OCI-LY7 (cell line): ENCODE results near the gene HTRA2. TPM values are rescaled to one million over a fixed set of nuclear protein-coding genes. Genes with fewer than 3 reads are reported as not detected.

Experiments used
- BruUV-seq: library from RNA; stranded (reverse); fragments of 400-500 nt; replicated peaks from 2 replicates; lab custom pipeline; 2021; lab: Mats Ljungman, UMichigan
- CTCF ChIA-PET: fragments of 300-600 bp; sonication (Branson Sonifier 250); formaldehyde crosslinking; loops from one replicate; lab custom pipeline; 2022; ENCODE audit warnings: antibody characterized with exemption; ENCODE audit not compliant: unreplicated experiment; lab: Charles Lee
- POLR2A ChIA-PET: fragments of 300-600 bp; sonication (Branson Sonifier 250); formaldehyde crosslinking; loops from one replicate; lab custom pipeline; 2022; ENCODE audit warnings: antibody characterized with exemption; lab: Charles Lee
- DNase-seq: peaks from one replicate; pipeline ENCODE4 v3.0.0-alpha.2; 2015; ENCODE audit warnings: low spot score
- H2AFZ ChIP-seq: fragments of 200-600 bp; sonication (generic), shearing (Covaris generic); 2 replicates; pipeline ENCODE4 v1.6.1; 2014; ENCODE audit warnings: mild to moderate bottlenecking, antibody characterized with exemption, low read length, moderate library complexity
- H3K27ac ChIP-seq: fragments of 200-600 bp; sonication (generic); 2 replicates; pipeline ENCODE4 v1.5.1; 2014; ENCODE audit warnings: mixed run types, low read depth, mild to moderate bottlenecking, moderate library complexity, low read length, inconsistent platforms; ENCODE audit not compliant: poor library complexity, severe bottlenecking
- H3K36me3 ChIP-seq: fragments of 200-600 bp; sonication (generic); 2 replicates; pipeline ENCODE4 v1.6.1; 2014; ENCODE audit warnings: mild to moderate bottlenecking, antibody characterized with exemption, low read length, moderate library complexity, mixed read lengths; ENCODE audit not compliant: insufficient read depth
- H3K4me1 ChIP-seq: fragments of 200-600 bp; sonication (generic); 2 replicates; pipeline ENCODE4 v1.5.1; 2014; ENCODE audit warnings: mild to moderate bottlenecking, low read length; ENCODE audit not compliant: insufficient read depth, poor library complexity, severe bottlenecking
- H3K4me2 ChIP-seq: fragments of 200-600 bp; sonication (generic); 2 replicates; pipeline ENCODE4 v1.6.1; 2014; ENCODE audit warnings: mild to moderate bottlenecking, low read length
- H3K4me3 ChIP-seq: fragments of 200-600 bp; sonication (generic); 2 replicates; pipeline ENCODE4 v1.5.1; 2014; ENCODE audit warnings: mild to moderate bottlenecking, low read depth, low read length; ENCODE audit not compliant: poor library complexity, severe bottlenecking
- H3K79me2 ChIP-seq: fragments of 200-600 bp; sonication (generic); 2 replicates; pipeline ENCODE4 v1.6.1; 2016; ENCODE audit warnings: low read depth, mild to moderate bottlenecking, low read length, moderate library complexity, mixed read lengths; ENCODE audit not compliant: insufficient read depth
- H3K9me2 ChIP-seq: fragments of 200-600 bp; sonication (generic); 2 replicates; pipeline ENCODE4 v1.6.1; 2016; ENCODE audit warnings: mild to moderate bottlenecking, low read length, mixed read lengths; ENCODE audit not compliant: insufficient read depth
- H3K9me3 ChIP-seq: fragments of 200-600 bp; sonication (generic); 2 replicates; pipeline ENCODE4 v1.6.1; 2014; ENCODE audit warnings: mild to moderate bottlenecking, mixed run types, low read length, mixed read lengths
- H4K20me1 ChIP-seq: fragments of 200-600 bp; sonication (generic); 2 replicates; pipeline ENCODE4 v1.6.1; 2014; ENCODE audit warnings: mild to moderate bottlenecking, antibody characterized with exemption, low read length, moderate library complexity, mixed read lengths; ENCODE audit not compliant: insufficient read depth
- CTCF ChIP-seq: fragments of 200-600 bp; sonication (generic); conservative IDR thresholded peaks from 2 replicates; pipeline ENCODE4 v1.5.1; 2014; ENCODE audit warnings: mild to moderate bottlenecking, antibody characterized with exemption, low read length, moderate library complexity, mixed read lengths
- EZH2phosphoT487 ChIP-seq: fragments of 200-600 bp; sonication (generic); IDR thresholded peaks from 2 replicates; pipeline ENCODE4 v1.6.1; 2018; ENCODE audit warnings: low read depth, borderline replicate concordance, mild to moderate bottlenecking, mixed run types, antibody characterized with exemption, low read length, moderate library complexity, mixed read lengths
- intact Hi-C: fragments of 100-400 bp; cut with micrococcal nuclease; formaldehyde crosslinking; loops from one replicate; pipeline ENCODE4 v1.10.0; 2022; ENCODE audit not compliant: unreplicated experiment
- total RNA-seq, 2 experiments: library from RNA; depleted of rRNA in 1 of 2; stranded (reverse); fragments of >200 nt in 1 of 2; shearing (Covaris generic) in 1 of 2; gene quantifications; 2 replicates each; pipeline ENCODE4 v1.2.3, GENCODE V29; 2014 to 2022

The HTRA2 gene
- total RNA-seq, 2 experiments from 2014 or later, result 50.7 to 54.8 TPM

GRCh38 chr2:74535440-74535965, 5.8 kb downstream of the HTRA2 start:
- Histone ChIP-seq H4K20me1 (no peaks in the 10 kb centered on the region), H3K9me2 (no peaks in the 10 kb centered on the region), H3K4me1 (peaks cover 16% of the 10 kb centered on the region), H3K36me3 (peaks cover 27% of the 10 kb centered on the region; the same call in 1 of the 2 replicates), H3K4me3 (no peak overlapping the region), H3K9me3 (no peaks in the 10 kb centered on the region), H3K4me2 (no peak overlapping the region), H3K79me2 (peaks cover 9% of the 10 kb centered on the region; the same call in 1 of the 2 replicates), H2AFZ (no peak overlapping the region), H3K27ac (no peak overlapping the region)
- no peak for DNase-seq
- POLR2A ChIA-PET, result no interaction called here
- no peak for TF ChIP-seq CTCF
- no peak for TF ChIP-seq EZH2phosphoT487
- CTCF ChIA-PET, result no interaction called here
- BruUV-seq, result no TSS peak
- intact Hi-C loops, result no loop called here

- POLR2A ChIA-PET, result no interaction called here
- no peaks in the 10 kb centered on the region for H3K9me3 ChIP-seq
- H3K79me2 ChIP-seq, result peaks cover under 1% of the 10 kb centered on the region; the same call in 1 of the 2 replicates
- no peak overlapping the region for H2AFZ ChIP-seq
- CTCF ChIA-PET, result no interaction called here
- no peak overlapping the region for H3K4me3 ChIP-seq
- TF ChIP-seq CTCF (no peak; the same call in 1 of the 2 replicates), EZH2phosphoT487 (no peak)
- intact Hi-C loops, result no loop called here
- DNase-seq, result no peak
- H3K4me1 ChIP-seq, result peaks cover 9% of the 10 kb centered on the region
- H4K20me1 ChIP-seq, result no peaks in the 10 kb centered on the region
- H3K27ac ChIP-seq, result no peak overlapping the region
- peaks cover 22% of the 10 kb centered on the region; the same call in 1 of the 2 replicates for H3K36me3 ChIP-seq
- H3K9me2 ChIP-seq, result no peaks in the 10 kb centered on the region
- H3K4me2 ChIP-seq, result no peak overlapping the region
- no TSS peak for BruUV-seq
Measured at GRCh38 chr2:74536166-74536950, 6.6 kb downstream of the HTRA2 start.

DNA sequence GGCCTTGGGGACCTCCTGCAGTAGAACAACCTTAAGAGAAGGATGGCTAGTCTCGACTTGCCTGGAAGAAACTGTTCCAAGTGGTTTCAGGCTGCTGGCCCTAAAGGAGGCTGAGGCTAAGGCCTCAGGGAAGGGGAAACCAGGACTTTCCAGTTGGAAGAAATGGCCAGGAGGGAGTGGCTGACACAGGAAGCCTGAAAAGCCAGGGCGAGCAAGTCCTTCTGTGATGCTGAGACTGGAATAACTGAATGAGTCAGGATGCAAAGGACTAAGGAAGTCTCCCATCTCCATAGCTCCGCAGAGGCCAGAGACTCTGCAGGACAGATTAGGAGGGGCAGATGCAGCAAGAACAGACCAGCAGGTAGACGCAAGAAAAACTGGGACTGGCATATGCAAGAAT, 7.4 kb downstream of the HTRA2 start:
- ChIA-PET CTCF (no interaction called here), POLR2A (no interaction called here)
- H3K79me2 ChIP-seq, result no peaks in the 10 kb centered on the region
- no peak overlapping the region for H2AFZ ChIP-seq
- BruUV-seq, result no TSS peak
- H3K27ac ChIP-seq, result no peak overlapping the region
- no peak overlapping the region for H3K4me3 ChIP-seq
- H3K36me3 ChIP-seq, result peaks cover 14% of the 10 kb centered on the region; the same call in 1 of the 2 replicates
- H3K9me2 ChIP-seq, result no peaks in the 10 kb centered on the region
- intact Hi-C loops, result no loop called here
- no peaks in the 10 kb centered on the region for H3K9me3 ChIP-seq
- no peak overlapping the region for H3K4me2 ChIP-seq
- peaks cover under 1% of the 10 kb centered on the region for H3K4me1 ChIP-seq
- TF ChIP-seq EZH2phosphoT487 (no peak), CTCF (no peak)
- DNase-seq, result no peak
- no peaks in the 10 kb centered on the region for H4K20me1 ChIP-seq
